Stimulated activated CD8-positive, alpha-beta memory T cell treated with anti-CD3 and anti-CD28 coated beads, Interleukin-4, amount 100 ng/mL, for 4 hours (primary cell): ENCODE results near the gene TLL1.

Experiments used
- DNase-seq, 2 donors: peaks; one replicate each; pipeline ENCODE4 v3.0.0-alpha.2; 2020; ENCODE audit warnings: low read depth in 2 of 2, low spot score in 1 of 2

TLL1 gene

GRCh38 chr4:165970703-165971420 is 97.8 kb downstream of the TLL1 start:
- DNase-seq, result no peak

GRCh38 chr4:165971446-165971845 is 98.4 kb downstream of the TLL1 start:
- DNase-seq, result no peak

GRCh38 chr4:165971933-165972332 is 98.9 kb downstream of the TLL1 start:
- no peak for DNase-seq

GRCh38 chr4:165972747-165973146 is 99.7 kb downstream of the TLL1 start:
- no peak for DNase-seq

DNA sequence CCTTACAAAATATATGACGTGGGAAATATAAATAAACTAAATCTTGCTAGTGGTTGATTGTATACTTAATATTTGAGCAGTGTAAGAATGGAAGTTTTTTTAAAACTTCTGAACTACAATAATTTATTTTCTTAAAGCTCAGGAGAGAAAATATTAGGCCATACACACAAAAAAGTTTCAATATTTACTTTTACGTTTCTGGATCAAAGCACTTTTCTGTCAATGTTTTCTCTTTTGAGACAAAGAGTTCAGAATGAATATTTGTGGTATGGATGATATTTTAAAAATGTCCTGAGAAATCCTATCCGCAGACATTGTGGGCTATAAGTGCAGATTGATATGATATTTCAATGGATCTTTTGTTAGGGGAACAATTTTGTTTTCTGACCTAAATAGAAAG is 109.9 kb downstream of the TLL1 start:
- DNase-seq, result no peak

DNA sequence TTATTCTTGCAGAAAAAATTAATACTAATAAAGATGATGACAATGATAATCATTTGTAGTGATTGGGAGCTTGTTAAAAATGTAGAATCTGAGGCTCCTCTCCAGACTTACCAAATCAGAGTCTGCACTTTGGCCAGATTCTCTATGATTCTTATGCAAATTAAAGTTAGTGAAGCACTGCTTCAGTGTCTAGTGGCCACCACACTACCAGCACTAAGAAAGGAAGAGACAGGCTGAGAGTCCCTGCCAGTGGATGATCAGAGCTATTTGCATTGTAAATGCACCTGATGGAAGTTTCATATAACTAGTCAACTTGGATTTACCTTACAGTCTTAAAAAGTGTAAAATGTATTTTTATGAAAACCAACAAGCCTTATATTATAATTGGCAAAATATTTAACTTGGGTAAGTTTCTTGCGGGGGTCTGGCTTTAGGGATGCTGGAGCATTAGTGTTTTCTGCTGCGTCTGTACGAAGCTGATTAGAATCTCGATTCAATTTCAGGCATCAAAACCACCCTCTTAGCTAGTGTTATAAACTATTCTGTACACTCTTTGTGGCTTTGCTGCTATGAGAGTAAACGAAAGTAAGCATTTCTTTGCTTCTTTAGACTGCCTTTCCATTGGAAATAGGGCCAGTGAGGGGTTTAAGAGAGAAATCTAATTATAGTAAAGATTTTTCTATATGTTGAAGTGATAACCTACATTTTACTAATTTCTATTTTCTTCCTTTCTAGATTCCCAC is 114.1 kb downstream of the TLL1 start:
- no peak for DNase-seq

DNA sequence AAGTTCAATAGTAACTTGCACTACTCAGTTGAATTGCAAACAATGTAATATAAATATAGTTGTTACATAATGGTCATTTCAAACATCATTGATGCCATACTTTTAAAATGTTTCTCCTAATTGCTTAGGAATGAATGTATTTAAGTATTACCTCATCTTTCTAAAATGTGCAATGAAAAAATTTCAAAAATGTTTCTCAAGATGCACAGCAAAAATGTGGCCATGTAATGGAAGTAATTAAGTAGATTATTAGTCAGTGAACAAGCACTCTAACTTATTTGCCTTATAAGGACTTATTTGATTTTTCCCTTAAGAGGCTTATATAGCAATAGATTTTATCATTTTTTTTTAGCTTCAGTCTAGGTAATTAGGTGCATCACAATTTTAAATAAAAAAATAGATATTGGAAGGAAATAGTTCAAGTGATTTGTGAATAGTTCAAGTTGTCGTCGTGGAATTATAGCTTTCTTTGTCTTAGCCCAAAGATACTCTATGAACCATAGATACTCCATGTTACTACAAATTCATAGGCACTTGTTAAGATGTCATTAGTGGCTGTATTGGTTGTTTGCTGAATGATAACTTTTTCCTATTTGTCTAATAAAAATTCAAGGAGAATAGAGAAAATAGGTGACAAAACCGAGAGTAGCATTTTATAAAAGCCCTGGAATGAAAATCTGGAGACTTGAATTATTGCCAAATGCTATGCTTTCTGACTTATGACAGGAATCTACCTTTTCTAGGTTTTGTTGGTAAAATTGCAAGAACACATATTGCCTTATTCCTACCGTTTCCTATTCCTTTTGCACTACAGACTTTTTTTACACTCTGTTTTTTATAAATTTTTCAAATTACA is 118.5 kb downstream of the TLL1 start:
- no peak for DNase-seq

- DNase-seq, result no peak
Observed at GRCh38 chr4:165992283-165992682, 119.2 kb downstream of the TLL1 start.

DNA sequence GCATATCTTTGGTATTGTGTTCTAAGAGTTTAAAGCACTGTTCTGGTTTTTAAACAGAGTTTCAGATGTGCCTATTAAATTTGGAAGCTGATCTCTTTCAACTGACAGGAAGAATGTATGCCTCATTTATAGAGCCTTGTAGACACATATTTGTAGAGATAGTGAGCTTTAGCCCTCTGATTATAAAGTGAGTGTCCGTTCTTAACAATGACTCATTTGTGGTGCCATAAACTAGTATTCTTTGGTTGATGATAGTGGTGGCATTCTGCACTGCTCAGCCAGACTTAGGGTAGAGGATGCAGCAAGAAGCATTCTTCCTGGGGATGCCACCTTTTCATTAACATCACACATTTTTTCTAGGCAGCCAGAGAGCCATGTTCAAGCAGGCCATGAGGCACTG is 121.7 kb downstream of the TLL1 start:
- DNase-seq, result no peak

- no peak for DNase-seq
Observed at GRCh38 chr4:166003811-166004210, 130.8 kb downstream of the TLL1 start.

- no peak for DNase-seq
Observed at GRCh38 chr4:166006217-166006616, 133.2 kb downstream of the TLL1 start.

DNA sequence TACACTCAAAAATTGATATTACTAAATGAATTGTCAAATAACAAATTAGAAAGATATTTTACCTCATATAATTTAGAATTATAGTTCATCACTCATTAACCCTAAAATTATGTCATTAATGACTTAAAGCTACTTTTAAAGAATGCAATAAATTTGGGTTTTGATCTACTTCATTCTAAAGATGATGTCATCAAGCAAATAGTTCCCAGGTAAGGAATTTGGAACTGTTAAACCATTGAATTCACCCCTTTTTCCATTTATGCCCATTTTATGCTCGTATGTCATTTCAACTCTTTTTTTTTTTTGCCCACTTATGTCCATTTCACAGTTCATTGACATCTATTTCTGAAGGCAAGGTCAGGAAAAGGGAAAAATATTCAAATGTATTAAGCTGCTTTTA is 135.5 kb downstream of the TLL1 start:
- DNase-seq, result no peak

DNA sequence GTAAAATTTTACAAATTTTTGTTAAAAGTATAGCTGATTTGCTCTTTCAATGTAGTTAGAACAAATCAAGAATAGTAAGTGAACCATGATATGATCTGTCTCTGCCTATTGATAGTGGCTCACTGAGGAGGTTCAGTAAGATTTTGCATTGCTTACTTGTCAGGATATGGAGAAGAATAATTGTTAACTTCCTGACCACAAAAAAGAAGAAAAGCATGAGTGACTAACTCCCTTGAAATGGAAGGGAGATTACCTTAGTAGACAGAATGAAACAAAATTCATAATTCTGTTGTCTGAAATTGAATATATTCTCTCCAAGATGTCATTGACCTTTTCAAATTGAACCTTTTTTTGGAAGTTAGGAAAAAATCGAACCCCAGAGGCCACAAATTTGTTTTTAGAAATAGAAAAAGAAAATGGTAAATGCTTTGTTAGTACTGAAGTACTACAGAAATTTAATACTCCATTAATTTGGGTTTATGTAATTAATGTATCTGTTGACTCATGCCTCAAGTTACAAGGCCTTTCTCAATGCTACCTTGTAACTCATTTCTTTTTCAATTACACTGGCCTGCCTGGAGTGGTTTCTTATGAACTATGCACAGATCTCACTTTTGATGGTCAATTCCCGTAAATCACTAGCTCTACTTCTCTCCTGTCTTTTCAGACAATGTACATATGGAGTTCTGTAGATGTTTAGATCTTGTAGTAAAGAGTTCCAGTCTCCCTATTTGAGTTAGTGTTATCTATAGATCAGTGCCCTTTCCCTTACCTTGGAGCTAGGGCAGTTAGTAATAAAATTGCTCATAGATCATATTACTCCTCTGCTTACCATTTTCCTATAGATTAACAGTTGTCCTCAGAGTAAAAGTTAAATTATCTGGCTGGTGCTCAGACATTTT is 139.3 kb downstream of the TLL1 start:
- no peak for DNase-seq

DNA sequence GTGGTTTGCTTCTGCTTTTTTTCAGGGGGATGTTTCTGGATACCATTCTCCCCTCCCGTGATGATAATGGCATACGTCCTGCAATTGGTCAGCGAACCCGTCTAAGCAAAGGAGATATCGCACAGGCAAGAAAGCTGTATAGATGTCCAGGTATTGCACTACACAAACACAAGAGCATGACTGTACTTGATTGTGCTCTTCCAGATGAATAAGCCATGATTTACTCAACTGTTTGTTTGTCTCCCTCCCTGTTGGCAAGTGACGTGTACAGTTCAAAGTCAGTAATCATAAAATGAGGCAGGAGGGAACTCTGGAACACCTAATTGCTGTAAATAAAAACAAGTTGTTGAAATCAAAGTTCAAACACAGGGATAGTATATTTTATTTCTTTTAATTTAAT is 141.4 kb downstream of the TLL1 start:
- no peak for DNase-seq

- no peak for DNase-seq
Observed at GRCh38 chr4:166017804-166018203, 144.8 kb downstream of the TLL1 start.

GRCh38 chr4:166019441-166020220 is 146.6 kb downstream of the TLL1 start:
- no peak for DNase-seq

- DNase-seq, result no peak
Observed at GRCh38 chr4:166021617-166022016, 148.6 kb downstream of the TLL1 start.

- DNase-seq, result no peak
Observed at GRCh38 chr4:166034965-166035364, 161.9 kb downstream of the TLL1 start.

- DNase-seq, result no peak
Observed at GRCh38 chr4:166039822-166040221, 166.8 kb downstream of the TLL1 start.

DNA sequence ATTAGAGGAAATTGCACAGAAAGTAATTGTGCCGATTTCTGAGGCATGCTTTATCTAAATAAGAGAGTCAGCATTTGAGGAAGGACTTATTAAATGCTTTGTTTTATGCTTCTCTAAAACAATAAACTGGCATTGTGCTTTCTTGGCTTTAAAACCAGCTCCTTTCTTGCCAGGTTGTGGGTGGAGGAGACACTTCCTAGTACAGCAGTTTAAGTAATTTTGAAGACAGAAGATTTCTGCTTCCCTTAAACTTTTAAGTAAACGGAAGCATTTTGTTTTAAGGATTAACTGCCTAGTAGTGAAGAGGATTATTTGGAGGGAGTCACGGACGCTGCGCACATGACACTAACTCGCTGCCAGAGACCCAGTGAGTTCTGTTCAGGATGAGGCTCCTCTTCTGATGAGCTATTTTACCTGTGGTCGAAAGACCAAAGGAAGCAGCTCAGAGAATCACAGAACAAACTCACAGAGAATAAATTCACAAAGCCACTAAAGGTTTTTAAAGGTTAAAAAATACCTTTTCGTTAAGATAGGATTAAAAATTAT is 169.5 kb downstream of the TLL1 start:
- no peak for DNase-seq
